GM18507 (cell line): ENCODE results near the gene ZNHIT3.
"Not testable (repeated sequence)": the region's sequence is repeated elsewhere in the genome, so short reads cannot be mapped to it uniquely, and the experiment has no call there.

Experiments used
- DNase-seq: peaks from one replicate; pipeline ENCODE4 v3.0.0; 2011; ENCODE audit warnings: low read depth; ENCODE audit not compliant: insufficient read length; ENCODE audit errors: extremely low spot score
- FAIRE-seq: peaks from 2 replicates; lab custom pipeline; 2011; peaks lifted over from hg19 to GRCh38; lab: Jason Lieb, UNC

ZNHIT3 gene

GRCh38 chr17:36482611-36483504 lies 3.6 kb upstream of the ZNHIT3 start:
- DNase-seq (peak; percentile 77), FAIRE-seq (no peak)

GRCh38 chr17:36484021-36484420 lies 2.5 kb upstream of the ZNHIT3 start:
- not testable (repeated sequence) for DNase-seq, FAIRE-seq

DNA sequence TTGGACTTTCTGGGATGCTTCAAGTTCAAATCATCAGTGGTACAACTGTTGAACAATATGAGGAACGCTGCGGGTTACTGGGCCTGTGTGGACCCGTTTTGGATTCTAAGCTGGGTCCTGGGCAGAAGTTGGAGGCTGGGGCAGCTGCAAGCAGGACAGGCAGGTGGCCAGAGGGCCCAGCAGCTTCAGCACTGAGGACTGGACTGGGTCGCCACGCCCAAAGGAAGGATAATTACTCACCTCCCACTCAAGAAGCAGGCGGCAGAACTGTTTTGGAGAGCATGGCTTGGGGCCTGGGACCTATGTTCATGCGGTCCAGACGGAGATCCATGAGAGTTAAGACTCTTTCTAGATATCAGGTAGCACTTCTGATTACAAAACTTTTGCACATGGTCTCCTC lies 1.5 kb upstream of the ZNHIT3 start:
- FAIRE-seq (no peak), DNase-seq (no peak)

GRCh38 chr17:36485805-36486203 lies 677 bp upstream of the ZNHIT3 start:
- FAIRE-seq (no peak), DNase-seq (no peak)

- no peak for DNase-seq
- no peak for FAIRE-seq
Observed at GRCh38 chr17:36493956-36494355, 7.5 kb downstream of the ZNHIT3 start.

GRCh38 chr17:36494674-36495073 lies 8.2 kb downstream of the ZNHIT3 start:
- DNase-seq, result no peak
- no peak for FAIRE-seq

- no peak for DNase-seq
- no peak for FAIRE-seq
Observed at GRCh38 chr17:36495076-36495578, 8.6 kb downstream of the ZNHIT3 start.

DNA sequence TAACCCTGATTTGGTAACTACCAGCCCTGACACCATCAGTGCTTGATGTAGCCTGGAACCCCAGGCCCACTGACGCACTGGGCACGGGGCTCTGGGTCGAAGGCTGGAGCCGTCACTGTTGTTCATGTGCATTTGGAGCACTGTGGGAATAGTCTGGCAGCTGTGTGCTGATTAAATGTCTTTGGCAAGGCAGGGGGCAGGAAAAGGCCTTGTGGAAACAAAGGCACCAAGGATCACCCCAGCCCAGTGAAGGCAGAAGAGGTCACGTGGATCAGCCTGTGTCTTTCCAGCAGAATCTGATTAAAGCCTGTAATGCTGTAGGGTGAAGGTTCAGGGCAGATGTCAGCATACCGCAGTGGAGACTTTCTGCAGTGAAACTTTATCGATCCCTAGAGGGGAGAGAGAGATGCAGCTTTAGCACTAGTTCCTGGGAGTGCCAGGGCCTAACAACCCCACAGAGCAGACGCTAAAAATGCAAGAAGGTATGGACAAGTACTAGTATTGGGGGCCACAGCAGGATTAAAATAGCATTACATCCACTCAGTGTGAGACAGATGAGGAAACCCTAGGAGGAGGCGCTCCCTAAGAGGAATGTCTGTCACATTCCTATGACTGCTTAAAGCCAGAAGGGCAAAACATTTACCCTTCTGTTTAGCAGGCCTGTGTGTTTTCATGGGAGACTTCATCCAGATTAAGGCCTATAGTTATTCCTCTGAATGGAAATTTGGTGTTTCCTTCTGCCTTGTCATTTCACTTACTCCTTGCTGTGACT lies 9.7 kb downstream of the ZNHIT3 start:
- no peak for FAIRE-seq

GRCh38 chr17:36498155-36498554 lies 11.7 kb downstream of the ZNHIT3 start:
- FAIRE-seq (no peak), DNase-seq (no peak)

More for the DNA sequence above, 9.7 kb downstream of the ZNHIT3 start:
- no peak for DNase-seq

DNA sequence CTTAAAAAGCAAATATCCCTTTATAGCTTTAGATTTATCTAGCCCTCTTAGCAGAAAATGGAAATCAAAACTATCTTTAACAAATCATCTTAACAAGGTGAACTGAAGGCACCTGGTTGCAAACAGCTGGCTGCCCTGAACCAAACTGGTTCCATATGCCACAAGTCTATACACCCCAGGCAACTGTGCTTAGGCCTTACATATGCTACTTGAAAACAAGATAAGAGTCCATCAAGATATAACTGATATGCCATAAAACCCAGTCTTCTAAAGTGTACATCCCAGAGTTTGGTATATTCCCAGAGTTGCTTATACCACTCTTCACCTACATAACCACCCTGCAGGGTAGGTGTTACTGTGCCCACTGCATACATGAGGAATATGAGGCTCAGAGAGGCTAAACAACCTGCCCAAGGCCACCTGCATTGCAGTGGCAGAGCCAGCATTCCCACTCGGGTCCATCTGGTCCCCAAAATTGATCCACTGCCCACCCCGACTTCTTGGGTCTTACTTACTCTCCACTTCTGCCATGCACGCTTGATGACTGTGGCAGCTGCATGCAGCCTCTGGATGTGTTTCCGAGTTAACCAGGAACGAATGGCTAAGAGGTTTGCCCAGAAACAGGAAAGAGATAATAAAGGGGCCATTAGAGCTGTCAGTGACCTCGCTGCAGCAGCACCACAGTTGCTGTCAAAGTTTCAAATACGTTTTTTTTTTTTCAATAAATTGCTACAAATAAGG lies 12.2 kb downstream of the ZNHIT3 start:
- DNase-seq, result no peak

DNA sequence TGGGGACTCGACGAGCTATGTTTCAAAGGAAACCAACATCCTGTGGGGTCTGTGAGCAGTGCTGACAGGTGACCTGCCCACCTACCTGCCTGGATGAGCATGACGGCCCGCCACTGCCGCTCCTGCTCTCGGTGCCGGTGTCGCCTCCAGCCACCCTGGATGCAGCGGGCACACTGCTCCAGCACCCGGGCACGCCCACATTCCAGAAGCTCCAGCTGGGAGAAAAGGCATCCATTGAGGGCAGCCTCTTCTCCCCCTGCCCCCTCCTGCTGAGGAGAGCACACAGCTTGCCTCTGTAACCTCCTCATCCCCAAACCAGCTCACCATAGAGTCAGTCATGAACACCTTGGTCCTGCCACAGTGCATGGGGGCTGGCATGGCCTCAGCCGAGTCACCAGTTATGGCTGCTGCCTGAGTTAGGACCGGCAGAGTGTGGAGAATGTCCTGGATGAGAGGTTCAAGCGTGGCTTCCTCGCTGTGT lies 14.3 kb downstream of the ZNHIT3 start:
- FAIRE-seq, result no peak
- no peak for DNase-seq

More for the DNA sequence above, 12.2 kb downstream of the ZNHIT3 start:
- no peak for FAIRE-seq

- DNase-seq (no peak), FAIRE-seq (no peak)
Observed at GRCh38 chr17:36501351-36501750, 14.9 kb downstream of the ZNHIT3 start.

- DNase-seq (no peak), FAIRE-seq (no peak)
Observed at GRCh38 chr17:36501963-36502362, 15.5 kb downstream of the ZNHIT3 start.

GRCh38 chr17:36503456-36504155 lies 17.1 kb downstream of the ZNHIT3 start:
- DNase-seq, result no peak
- FAIRE-seq, result no peak

GRCh38 chr17:36504156-36504545 lies 17.7 kb downstream of the ZNHIT3 start:
- FAIRE-seq, result no peak
- no peak for DNase-seq

DNA sequence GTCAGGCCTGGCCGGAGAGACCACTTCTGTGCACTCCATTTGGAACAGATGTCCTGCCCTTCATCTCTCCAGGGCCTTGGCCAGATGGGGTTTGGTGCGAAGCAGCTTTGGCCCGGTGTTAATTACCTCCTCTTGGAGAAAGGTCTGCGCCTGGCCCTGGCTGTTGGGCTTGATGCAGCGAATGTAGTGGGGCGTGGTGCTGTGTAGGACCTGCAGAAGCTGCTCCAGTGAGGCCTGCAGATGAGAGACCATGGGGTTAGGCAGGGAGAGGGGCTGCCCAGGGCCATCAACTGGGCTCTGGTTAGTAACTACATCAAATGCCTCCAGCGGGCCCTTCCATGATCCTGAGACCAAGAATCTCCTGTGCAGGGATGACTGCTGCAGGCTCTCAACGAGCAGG lies 18.7 kb downstream of the ZNHIT3 start:
- DNase-seq (no peak), FAIRE-seq (no peak)

GRCh38 chr17:36506249-36506826 lies 19.9 kb downstream of the ZNHIT3 start:
- no peak for DNase-seq
- no peak for FAIRE-seq

- DNase-seq, result no peak
- FAIRE-seq, result no peak
Observed at GRCh38 chr17:36506831-36507230, 20.4 kb downstream of the ZNHIT3 start.

DNA sequence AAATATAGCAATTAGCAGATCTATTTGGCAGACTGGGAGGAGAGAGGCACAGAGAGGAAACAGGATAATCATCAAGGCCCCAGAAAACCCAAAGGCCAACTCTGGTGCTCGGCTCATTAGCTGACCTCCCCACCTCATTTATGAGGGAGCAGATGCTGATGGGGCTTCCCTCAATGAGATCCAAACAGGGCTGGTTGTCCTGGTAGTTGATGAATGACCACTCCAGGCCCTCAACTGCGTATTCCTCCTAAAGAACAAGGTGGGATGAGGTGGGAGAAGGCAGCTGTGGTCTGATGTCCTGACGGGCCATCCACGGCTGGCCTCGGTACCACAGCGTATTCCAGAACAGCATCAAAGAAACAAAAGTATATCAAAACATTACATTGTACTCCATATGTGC lies 20.8 kb downstream of the ZNHIT3 start:
- FAIRE-seq (no peak), DNase-seq (no peak)
